Activated CD4-positive, CD25-positive, alpha-beta regulatory T cell treated with anti-CD3 and anti-CD28 coated beads, Interleukin-2, amount 50 U/mL, for 16 hours (primary cell): ENCODE results near the gene CARD10.
A peak's percentile ranks its signal among the peaks of the same experiment; 100 is the strongest.

Experiments
- DNase-seq: peaks from one replicate; pipeline ENCODE4 v3.0.0-alpha.2; 2020; ENCODE audit warnings: low read depth, low spot score

CARD10 gene

GRCh38 chr22:37503850-37504249 lies 15.4 kb downstream of the CARD10 start:
- DNase-seq = no peak

GRCh38 chr22:37503183-37503683 lies 16.0 kb downstream of the CARD10 start:
- no peak for DNase-seq

GRCh38 chr22:37502342-37503182 lies 16.7 kb downstream of the CARD10 start:
- DNase-seq = no peak

- DNase-seq = no peak
Measured at GRCh38 chr22:37501610-37502341, 17.4 kb downstream of the CARD10 start.

GRCh38 chr22:37500745-37501609 lies 18.2 kb downstream of the CARD10 start:
- DNase-seq = no peak

- no peak for DNase-seq
Measured at GRCh38 chr22:37499789-37500540, 19.2 kb downstream of the CARD10 start.

GRCh38 chr22:37499027-37499707 lies 20.0 kb downstream of the CARD10 start:
- DNase-seq = no peak

- peak; percentile 38 for DNase-seq
Measured at GRCh38 chr22:37498289-37498909, 20.8 kb downstream of the CARD10 start.

- DNase-seq = no peak
Measured at GRCh38 chr22:37497062-37497599, 22.1 kb downstream of the CARD10 start.

GRCh38 chr22:37496651-37497050 lies 22.6 kb downstream of the CARD10 start:
- DNase-seq = no peak

GRCh38 chr22:37493979-37494378 lies 25.2 kb downstream of the CARD10 start:
- DNase-seq = no peak

- peak; percentile 24 for DNase-seq
Measured at GRCh38 chr22:37492428-37493344, 26.5 kb downstream of the CARD10 start.

GRCh38 chr22:37491559-37492427 lies 27.4 kb downstream of the CARD10 start:
- no peak for DNase-seq

- DNase-seq = no peak
Measured at GRCh38 chr22:37491106-37491505, 28.1 kb downstream of the CARD10 start.

GRCh38 chr22:37489983-37490382 lies 29.2 kb downstream of the CARD10 start:
- DNase-seq = no peak

GRCh38 chr22:37488337-37489135 lies 30.7 kb downstream of the CARD10 start:
- no peak for DNase-seq

GRCh38 chr22:37487571-37487970 lies 31.6 kb downstream of the CARD10 start:
- no peak for DNase-seq
